Superior temporal gyrus (tissue), 1 donor: ENCODE measurements around the gene RSF1.

Experiments
- DNase-seq: peaks from one replicate; pipeline ENCODE4 v3.0.0-alpha.2; 2016; ENCODE audit errors: extremely low spot score

The RSF1 gene

GRCh38 chr11:77619576-77620198, 200.8 kb downstream of the RSF1 start:
- DNase-seq, result peak; percentile 87

DNA sequence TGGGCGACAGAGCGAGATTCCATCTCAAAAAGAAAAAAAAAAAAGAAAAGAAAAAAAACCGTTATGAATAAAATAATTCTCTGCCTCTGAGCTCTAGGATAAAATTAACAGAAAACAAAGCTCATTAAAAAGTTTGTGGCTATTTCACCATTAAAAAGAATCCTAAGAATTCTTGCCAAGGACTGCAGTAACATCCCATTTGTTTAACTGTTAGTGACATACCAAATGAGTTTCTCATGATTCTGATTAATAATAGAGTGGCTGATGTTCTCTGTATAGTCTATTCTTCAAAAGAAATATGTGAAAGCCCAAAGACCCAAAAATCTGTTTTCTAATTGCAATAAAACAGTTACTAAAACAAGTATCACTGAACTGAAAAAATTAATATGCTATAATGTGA, 202.6 kb downstream of the RSF1 start:
- DNase-seq, result no peak

DNA sequence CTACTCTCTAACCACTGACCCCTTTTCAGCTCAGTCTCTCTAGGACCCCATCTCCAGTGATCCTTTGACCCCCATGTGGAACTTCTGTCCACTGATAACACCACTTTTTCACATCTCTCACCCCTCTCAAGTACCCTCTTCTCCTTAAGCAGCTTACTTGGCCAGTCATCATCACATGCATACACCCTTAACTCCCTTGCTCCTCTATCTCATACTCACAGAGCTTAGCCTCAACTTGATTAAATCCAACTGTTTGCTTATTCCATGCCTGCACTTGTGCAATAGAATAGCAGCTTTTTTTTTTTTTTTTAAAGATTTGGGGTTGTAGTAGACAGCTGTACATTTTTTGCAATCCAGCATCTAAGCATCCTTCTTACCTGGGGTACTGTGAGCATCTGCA, 208.6 kb downstream of the RSF1 start:
- DNase-seq, result no peak
